ENCODE data around the gene MRPS7.

- TF ChIP-seq CTCF (IDR thresholded peaks at IDR 0.05) (no peak), MYC (IDR thresholded peaks at IDR 0.05; ENCODE audit: borderline replicate concordance, low read length) (no peak), PBX3 (IDR thresholded peaks at IDR 0.05) (no peak), SMC3 (IDR thresholded peaks at IDR 0.05) (no peak), POLR2A (IDR thresholded peaks at IDR 0.05; ENCODE audit: low read length) (no peak), MAX (IDR thresholded peaks at IDR 0.05) (no peak), TFCP2L1 (CRISPR knock-in tag; IDR thresholded peaks at IDR 0.05) (no peak), SREBF2 (IDR thresholded peaks at IDR 0.05) (no peak), EP300 (IDR thresholded peaks at IDR 0.05) (no peak), RAD21 (conservative IDR thresholded peaks at IDR 0.05 in 1 of 2, IDR thresholded peaks at IDR 0.05 in 1 of 2) (no peak), NFE2L2 (conservative IDR thresholded peaks at IDR 0.05; ENCODE audit: low read length) (no peak), CHD4 (IDR thresholded peaks at IDR 0.05; ENCODE audit: borderline replicate concordance) (no peak), JUNB (IDR thresholded peaks at IDR 0.05) (no peak), TP53 (CRISPR knock-in tag; IDR thresholded peaks at IDR 0.05) (no peak)
These were observed 33.8 kb downstream of the MRPS7 start for GRCh38 chr17:75295201-75296158.
